ENCODE results near the gene IGF1R.

Gene IGF1R

GRCh38 chr15:99009741-99010330, 361.5 kb downstream of the IGF1R start:
- no peak for DNase-seq

DNA sequence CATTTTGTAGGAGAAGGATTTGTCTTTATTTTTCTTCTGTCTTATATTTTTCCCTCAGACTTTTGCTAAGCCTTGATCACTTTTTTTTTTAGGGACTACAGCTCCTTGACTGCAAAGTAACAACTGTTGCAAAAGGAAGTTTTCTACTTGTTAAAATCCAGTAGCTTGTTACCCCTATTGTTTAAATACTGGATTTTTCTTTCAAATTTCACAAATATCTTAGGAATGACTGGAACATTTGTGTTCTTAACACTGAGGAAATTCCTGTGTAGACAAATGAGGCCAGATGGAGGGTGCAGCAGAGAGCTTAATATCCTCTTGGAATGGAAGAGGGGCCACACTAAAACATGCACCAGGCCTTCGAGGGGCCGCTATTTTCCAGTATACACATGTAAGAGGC, 362.4 kb downstream of the IGF1R start:
- DNase-seq, result no peak
